Suprapubic skin (tissue), 4 donors: ENCODE results near the gene ST8SIA6.

Experiments used
- POLR2A ChIP-seq, 2 donors: fragments of 450-650 bp; IDR thresholded peaks; one replicate each; pipeline ENCODE4 v1.6.1; 2017; ENCODE audit warnings: antibody characterized with exemption in 2 of 2, mild to moderate bottlenecking in 2 of 2, moderate library complexity in 2 of 2
- POLR2AphosphoS5 ChIP-seq, 3 donors: sonication (generic); formaldehyde crosslinking; IDR thresholded peaks; one replicate each; pipeline ENCODE4 v1.6.1; 2017; ENCODE audit warnings: antibody characterized with exemption in 3 of 3
- TF ChIP-seq, protein P1 (sequence below), 2 donors: fragments of 200-600 bp in 1 of 2; fragments of 450-650 bp in 1 of 2; sonication (generic) in 1 of 2; IDR thresholded peaks; one replicate each; pipeline ENCODE4 v1.5.1; 2016 to 2019; ENCODE audit warnings: antibody characterized with exemption in 2 of 2, mild to moderate bottlenecking in 1 of 2, moderate library complexity in 1 of 2

DNA sequence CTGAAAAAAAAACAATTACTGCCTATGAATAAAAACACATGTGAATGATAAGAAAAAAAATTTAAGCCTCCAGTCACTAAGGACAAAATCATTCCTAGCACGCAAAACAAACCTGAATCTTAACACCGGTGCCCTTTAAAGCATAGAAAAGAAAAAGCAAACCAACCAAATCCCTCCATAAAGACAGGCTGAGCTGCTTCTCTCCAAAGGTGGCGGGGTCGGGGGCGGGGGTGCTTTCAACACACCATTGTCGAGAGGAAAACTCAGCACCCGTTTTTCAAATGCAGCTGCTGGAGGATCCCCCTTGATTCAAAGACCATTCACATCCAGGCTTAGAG is 1.4 kb downstream of the ST8SIA6 start:
- TF ChIP-seq POLR2A (IDR thresholded peaks at IDR 0.05) = no peak
- TF ChIP-seq, protein P1, sequence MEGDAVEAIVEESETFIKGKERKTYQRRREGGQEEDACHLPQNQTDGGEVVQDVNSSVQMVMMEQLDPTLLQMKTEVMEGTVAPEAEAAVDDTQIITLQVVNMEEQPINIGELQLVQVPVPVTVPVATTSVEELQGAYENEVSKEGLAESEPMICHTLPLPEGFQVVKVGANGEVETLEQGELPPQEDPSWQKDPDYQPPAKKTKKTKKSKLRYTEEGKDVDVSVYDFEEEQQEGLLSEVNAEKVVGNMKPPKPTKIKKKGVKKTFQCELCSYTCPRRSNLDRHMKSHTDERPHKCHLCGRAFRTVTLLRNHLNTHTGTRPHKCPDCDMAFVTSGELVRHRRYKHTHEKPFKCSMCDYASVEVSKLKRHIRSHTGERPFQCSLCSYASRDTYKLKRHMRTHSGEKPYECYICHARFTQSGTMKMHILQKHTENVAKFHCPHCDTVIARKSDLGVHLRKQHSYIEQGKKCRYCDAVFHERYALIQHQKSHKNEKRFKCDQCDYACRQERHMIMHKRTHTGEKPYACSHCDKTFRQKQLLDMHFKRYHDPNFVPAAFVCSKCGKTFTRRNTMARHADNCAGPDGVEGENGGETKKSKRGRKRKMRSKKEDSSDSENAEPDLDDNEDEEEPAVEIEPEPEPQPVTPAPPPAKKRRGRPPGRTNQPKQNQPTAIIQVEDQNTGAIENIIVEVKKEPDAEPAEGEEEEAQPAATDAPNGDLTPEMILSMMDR (IDR thresholded peaks at IDR 0.05) = no peak
- TF ChIP-seq POLR2AphosphoS5 (IDR thresholded peaks at IDR 0.05) = no peak
